UCSD-AML1 (cell line): ENCODE measurements around the gene EHHADH.

Experiments used
- DNase-seq: peaks from one replicate; lab custom pipeline; 2025; ENCODE audit not compliant: unreplicated experiment; lab: John Stamatoyannopoulos, UW

EHHADH gene

DNA sequence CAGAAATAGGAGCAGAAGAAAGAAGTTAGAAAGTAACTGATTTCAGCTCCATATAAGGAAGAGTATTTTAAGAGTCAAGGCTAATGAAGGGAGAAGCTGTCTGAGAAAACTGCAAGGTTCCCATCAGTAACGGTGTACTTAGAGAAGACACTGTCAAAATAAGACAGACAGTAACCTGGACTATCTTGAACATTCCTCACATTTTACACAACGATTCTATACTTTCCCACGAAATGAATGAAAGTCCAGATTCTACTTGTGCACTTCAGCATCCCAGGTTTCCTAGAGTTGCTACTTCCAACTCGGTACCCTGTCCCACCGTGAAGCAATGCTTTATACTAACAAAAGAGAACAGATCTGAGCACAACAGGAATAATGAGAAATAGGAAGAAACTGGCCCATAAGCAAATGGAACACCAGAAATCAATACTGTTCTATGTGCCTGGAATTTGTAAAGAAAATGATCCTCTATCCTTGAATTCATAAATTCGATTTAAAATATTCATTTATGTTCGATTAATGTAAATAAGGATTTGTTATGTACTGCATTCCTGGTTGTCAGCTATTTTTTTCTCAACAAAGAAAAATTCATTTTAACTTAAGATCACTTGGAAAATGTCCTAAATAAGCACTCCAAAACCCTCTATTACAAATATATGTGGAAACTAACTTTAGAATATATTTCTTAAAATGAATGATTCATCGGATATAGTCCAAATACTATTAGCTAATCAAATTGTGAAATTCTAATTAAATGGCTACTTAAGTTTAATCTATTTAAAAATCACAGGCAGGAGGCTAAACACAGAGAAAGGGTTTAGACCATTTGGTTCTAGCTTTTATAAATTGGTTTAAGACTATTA lies 102.5 kb downstream of the EHHADH start:
- DNase-seq: no peak

DNA sequence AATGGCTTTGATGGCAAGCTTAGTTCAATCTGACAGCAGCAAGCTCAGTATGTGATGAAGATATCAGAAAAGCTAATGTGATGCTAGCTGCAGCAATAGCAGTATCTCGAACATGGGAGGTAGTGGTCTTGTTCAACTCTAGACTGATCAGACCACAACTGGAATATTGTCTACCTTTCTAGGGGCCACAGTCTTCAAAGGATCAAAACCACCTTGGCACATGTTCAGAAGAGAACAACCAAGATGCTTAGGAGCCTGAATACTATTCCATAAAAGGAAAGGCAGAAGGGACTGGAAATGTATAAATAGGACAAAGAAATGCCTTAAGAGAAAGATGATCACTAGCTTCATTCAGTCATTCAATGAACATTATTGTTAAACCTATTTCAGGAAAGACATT lies 103.3 kb downstream of the EHHADH start:
- no peak for DNase-seq

DNA sequence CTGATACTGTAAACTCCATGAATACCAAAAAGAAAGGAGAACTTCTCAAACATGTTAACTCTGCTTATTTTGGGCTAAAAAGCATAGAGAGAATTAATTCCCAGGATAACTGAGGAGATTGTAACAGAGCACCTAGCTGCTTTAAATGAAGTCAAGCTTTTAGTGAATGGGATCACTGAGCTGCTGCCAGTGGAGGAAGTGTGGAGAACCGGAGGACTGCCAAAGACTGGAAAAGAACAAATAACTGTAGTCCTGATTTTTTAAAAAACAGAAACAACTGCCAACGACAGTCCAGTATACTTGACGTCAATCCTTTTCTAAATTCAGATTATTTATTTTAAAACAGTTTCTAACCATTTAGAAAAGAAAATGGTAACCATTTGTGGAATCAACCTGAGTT lies 104.3 kb downstream of the EHHADH start:
- DNase-seq: no peak

DNA sequence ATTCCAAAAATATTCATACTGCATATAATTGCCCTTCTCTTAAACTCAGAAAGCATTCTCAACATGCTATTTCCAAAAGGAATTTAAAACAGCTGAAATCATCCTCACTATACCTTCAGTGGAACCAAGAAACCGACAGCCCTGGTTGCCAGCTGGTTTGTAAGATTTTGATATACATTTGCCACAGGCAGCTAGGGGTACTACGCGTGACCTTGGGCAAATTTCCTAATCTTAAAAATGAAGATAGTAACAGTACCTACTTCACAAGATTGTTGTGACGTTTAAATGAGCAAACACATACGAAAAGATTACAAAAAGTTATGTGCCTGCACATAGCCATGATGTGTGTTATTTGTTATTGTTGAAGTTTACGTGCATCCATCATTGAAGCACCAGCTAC lies 108.3 kb downstream of the EHHADH start:
- no peak for DNase-seq

DNA sequence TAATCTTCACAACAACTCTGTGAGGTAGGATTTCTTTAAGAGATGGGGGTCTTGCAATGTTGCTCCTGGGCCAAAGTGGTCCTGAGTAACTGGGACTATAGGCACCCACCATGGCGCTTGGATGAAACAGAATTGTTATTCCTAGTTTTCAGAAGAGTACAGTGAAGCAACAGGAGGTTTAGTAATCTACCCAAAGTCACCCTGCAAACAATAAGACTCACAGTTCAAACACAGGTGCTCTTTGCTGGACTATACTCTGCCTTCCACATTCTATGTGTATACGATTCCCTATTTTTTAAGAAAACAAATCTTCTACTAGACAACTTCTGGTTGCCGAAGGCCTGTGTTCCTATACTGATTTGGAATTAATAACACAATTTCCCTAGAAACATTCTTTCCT lies 109.1 kb downstream of the EHHADH start:
- DNase-seq: no peak
